DND-41 (cell line): ENCODE data around the gene RBM19.

Experiments
- CTCF ChIP-seq: IDR thresholded peaks from 2 replicates; pipeline ENCODE4 v1.5.1; 2012; ENCODE audit warnings: borderline replicate concordance, low read length, moderate library complexity, mild to moderate bottlenecking; ENCODE audit not compliant: poor library complexity, severe bottlenecking; ENCODE audit errors: extremely low read depth
- EZH2 ChIP-seq: IDR thresholded peaks from 3 replicates; pipeline ENCODE4 v1.6.1; 2012; ENCODE audit warnings: borderline replicate concordance, low read depth, mild to moderate bottlenecking, moderate library complexity, low read length, inconsistent platforms; ENCODE audit not compliant: severe bottlenecking

GRCh38 chr12:113880988-113881962, 84.8 kb downstream of the RBM19 start:
- TF ChIP-seq CTCF (no peak), EZH2 (no peak)
